HepG2 (cell line): ENCODE data around the gene NKAIN4. TPM values are rescaled to one million over a fixed set of nuclear protein-coding genes. Genes with fewer than 3 reads are reported as not detected.
A peak's percentile ranks its signal among the peaks of the same experiment; 100 is the strongest.

Experiments used
- CAMTA2 ChIP-seq: sonication (generic); formaldehyde crosslinking; IDR thresholded peaks from 2 replicates; pipeline ENCODE4 v1.4.0; 2020; ENCODE audit warnings: mild to moderate bottlenecking, missing genetic modification reagents, borderline replicate concordance
- CBFB ChIP-seq: sonication (generic); formaldehyde crosslinking; IDR thresholded peaks from 2 replicates; pipeline ENCODE4 v1.4.0; 2020; ENCODE audit warnings: missing genetic modification reagents
- CEBPB ChIP-seq: IDR thresholded peaks from 2 replicates; pipeline ENCODE4 v1.6.1; 2011; ENCODE audit warnings: low read depth, low read length, improper control_type of control experiment, borderline replicate concordance
- GLMP ChIP-seq: sonication (generic); formaldehyde crosslinking; IDR thresholded peaks from 2 replicates; pipeline ENCODE4 v1.9.0; 2021; ENCODE audit warnings: missing genetic modification reagents, mild to moderate bottlenecking, borderline replicate concordance
- JARID2 ChIP-seq: sonication (generic); formaldehyde crosslinking; IDR thresholded peaks from 2 replicates; pipeline ENCODE4 v1.8.1; 2023; ENCODE audit warnings: missing genetic modification reagents, inconsistent platforms; ENCODE audit not compliant: insufficient replicate concordance
- SOX13 ChIP-seq, 3 experiments: fragments of 450-650 bp in 1 of 3; sonication (generic) in 1 of 3; formaldehyde crosslinking in 1 of 3; IDR thresholded peaks in 2 of 3; conservative IDR thresholded peaks in 1 of 3; 2 replicates each; pipeline versions ENCODE4 v1.5.0 to v1.6.1; 2016 to 2020; ENCODE audit warnings: antibody characterized with exemption in 1 of 3, mild to moderate bottlenecking in 1 of 3, missing compliant biosample characterization in 1 of 3, missing genetic modification reagents in 1 of 3, moderate library complexity in 1 of 3
- ZMAT5 ChIP-seq: sonication (generic); formaldehyde crosslinking; IDR thresholded peaks from 2 replicates; pipeline ENCODE4 v1.5.0; 2020; ENCODE audit warnings: mild to moderate bottlenecking, low read depth, missing genetic modification reagents, borderline replicate concordance
- ZNF484 ChIP-seq: sonication (generic); formaldehyde crosslinking; IDR thresholded peaks from 2 replicates; pipeline ENCODE4 v1.5.1; 2020; ENCODE audit warnings: mild to moderate bottlenecking, low read depth, missing genetic modification reagents, borderline replicate concordance
- ZNF563 ChIP-seq: sonication (generic); formaldehyde crosslinking; IDR thresholded peaks from 2 replicates; pipeline ENCODE4 v1.8.0; 2022; ENCODE audit warnings: mild to moderate bottlenecking, moderate library complexity, missing genetic modification reagents
- ZNF572 ChIP-seq: sonication (generic); formaldehyde crosslinking; IDR thresholded peaks from 2 replicates; pipeline ENCODE4 v1.5.1; 2020; ENCODE audit warnings: mild to moderate bottlenecking, missing genetic modification reagents
- ZNF747 ChIP-seq: sonication (generic); formaldehyde crosslinking; IDR thresholded peaks from 2 replicates; pipeline ENCODE4 v1.8.1; 2023; ENCODE audit warnings: missing genetic modification reagents, mild to moderate bottlenecking, borderline replicate concordance
- polyA plus RNA-seq, 8 experiments: library from polyadenylated mRNA; depleted of rRNA in 3 of 8; stranded (reverse) in 7 of 8; unstranded in 1 of 8; fragments of >200 nt; fragmentation: Illumina TruSeq in 4 of 8; extraction: Trizol in 4 of 8; gene quantifications; 2 replicates each; pipeline versions ENCODE4 v1.2.1 to v1.2.3, GENCODE V29; 2011 to 2016; ENCODE audit warnings: low read depth in 4 of 8, missing spikeins in 1 of 8, mixed read lengths in 1 of 8; ENCODE audit not compliant: insufficient read depth in 1 of 8
- total RNA-seq, 5 experiments: library from RNA; depleted of rRNA; stranded (reverse); fragments of >200 nt; fragmentation: Illumina TruSeq; extraction: Trizol; gene quantifications; 2 replicates each; pipeline ENCODE4 v1.2.3, GENCODE V29; 2016; ENCODE audit warnings: low read depth in 1 of 5
- TF ChIP-seq, protein P1 (sequence below): sonication (generic); formaldehyde crosslinking; IDR thresholded peaks from 2 replicates; pipeline ENCODE4 v1.4.0; 2020; ENCODE audit warnings: missing genetic modification reagents
- TF ChIP-seq, protein P2 (sequence below): sonication (generic); formaldehyde crosslinking; IDR thresholded peaks from 2 replicates; pipeline ENCODE4 v1.8.1; 2022; ENCODE audit warnings: low read depth, mild to moderate bottlenecking, missing genetic modification reagents
- TF ChIP-seq, protein P3 (sequence below): sonication (generic); formaldehyde crosslinking; IDR thresholded peaks from 2 replicates; pipeline ENCODE4 v1.4.0; 2020; ENCODE audit warnings: missing genetic modification reagents, borderline replicate concordance
- TF ChIP-seq, protein P4 (sequence below): sonication (generic); formaldehyde crosslinking; IDR thresholded peaks from 2 replicates; pipeline ENCODE4 v1.5.0; 2020; ENCODE audit warnings: missing genetic modification reagents

The NKAIN4 gene
- total and polyA plus RNA-seq, 2 of the 13 experiments (the other 11 are each of a cell fraction or from before 2014, with no cell fraction given) = not detected

DNA sequence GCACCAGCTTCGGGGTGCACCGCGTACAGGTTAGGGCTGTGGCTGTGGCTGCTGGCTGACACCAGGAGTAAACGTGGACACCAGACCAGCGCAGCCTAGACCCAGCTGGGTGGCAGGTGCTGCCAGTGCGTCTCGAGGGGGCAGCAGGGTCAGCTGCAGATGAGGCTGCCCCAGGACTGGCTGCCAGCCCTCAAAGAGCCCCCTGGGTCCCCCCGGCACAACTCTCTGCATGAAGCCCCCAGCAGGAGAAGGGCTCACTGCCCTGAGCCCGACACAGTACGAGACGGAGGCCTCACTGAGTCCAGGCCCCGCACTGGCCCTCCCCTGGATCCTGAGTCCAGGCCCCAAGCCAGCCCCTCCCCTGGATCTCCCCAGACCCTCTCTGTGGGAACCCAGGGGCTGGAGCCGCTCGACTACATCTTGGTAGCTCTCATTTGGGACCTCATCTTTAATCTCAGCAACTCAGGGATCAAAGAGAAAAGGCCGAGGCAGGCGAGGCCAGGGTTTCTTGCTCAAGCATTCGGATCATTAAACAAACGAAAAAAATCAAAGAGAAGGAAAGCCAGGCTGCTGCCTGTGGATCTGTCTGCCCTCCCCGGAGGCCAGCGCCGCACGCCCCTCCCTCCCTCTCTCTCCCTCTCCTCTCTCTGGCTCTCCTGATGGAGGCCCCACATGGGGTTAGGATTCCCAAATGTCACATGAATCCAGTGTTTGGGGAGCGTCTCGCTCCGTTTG lies 7.0 kb upstream of the NKAIN4 start (continued):
- TF ChIP-seq CBFB (CRISPR knock-in tag) = peak; percentile 13; the same call in 1 of the 2 replicates
- TF ChIP-seq, protein P1, sequence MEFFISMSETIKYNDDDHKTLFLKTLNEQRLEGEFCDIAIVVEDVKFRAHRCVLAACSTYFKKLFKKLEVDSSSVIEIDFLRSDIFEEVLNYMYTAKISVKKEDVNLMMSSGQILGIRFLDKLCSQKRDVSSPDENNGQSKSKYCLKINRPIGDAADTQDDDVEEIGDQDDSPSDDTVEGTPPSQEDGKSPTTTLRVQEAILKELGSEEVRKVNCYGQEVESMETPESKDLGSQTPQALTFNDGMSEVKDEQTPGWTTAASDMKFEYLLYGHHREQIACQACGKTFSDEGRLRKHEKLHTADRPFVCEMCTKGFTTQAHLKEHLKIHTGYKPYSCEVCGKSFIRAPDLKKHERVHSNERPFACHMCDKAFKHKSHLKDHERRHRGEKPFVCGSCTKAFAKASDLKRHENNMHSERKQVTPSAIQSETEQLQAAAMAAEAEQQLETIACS (CRISPR knock-in tag) = no peak
- no peak for TF ChIP-seq ZNF747 (CRISPR knock-in tag)
- no peak for TF ChIP-seq JARID2 (CRISPR knock-in tag)
- 0 out of 2 replicates have a peak, but pooled peaks have one; percentile 60 for TF ChIP-seq CAMTA2 (CRISPR knock-in tag)
- TF ChIP-seq ZNF563 (CRISPR knock-in tag) = 0 out of 2 replicates have a peak, but pooled peaks have one; percentile 19
- no peak for TF ChIP-seq ZNF484
- TF ChIP-seq, protein P2, sequence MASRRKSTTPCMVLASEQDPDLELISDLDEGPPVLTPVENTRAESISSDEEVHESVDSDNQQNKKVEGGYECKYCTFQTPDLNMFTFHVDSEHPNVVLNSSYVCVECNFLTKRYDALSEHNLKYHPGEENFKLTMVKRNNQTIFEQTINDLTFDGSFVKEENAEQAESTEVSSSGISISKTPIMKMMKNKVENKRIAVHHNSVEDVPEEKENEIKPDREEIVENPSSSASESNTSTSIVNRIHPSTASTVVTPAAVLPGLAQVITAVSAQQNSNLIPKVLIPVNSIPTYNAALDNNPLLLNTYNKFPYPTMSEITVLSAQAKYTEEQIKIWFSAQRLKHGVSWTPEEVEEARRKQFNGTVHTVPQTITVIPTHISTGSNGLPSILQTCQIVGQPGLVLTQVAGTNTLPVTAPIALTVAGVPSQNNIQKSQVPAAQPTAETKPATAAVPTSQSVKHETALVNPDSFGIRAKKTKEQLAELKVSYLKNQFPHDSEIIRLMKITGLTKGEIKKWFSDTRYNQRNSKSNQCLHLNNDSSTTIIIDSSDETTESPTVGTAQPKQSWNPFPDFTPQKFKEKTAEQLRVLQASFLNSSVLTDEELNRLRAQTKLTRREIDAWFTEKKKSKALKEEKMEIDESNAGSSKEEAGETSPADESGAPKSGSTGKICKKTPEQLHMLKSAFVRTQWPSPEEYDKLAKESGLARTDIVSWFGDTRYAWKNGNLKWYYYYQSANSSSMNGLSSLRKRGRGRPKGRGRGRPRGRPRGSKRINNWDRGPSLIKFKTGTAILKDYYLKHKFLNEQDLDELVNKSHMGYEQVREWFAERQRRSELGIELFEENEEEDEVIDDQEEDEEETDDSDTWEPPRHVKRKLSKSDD (CRISPR knock-in tag) = no peak
- TF ChIP-seq, protein P3, sequence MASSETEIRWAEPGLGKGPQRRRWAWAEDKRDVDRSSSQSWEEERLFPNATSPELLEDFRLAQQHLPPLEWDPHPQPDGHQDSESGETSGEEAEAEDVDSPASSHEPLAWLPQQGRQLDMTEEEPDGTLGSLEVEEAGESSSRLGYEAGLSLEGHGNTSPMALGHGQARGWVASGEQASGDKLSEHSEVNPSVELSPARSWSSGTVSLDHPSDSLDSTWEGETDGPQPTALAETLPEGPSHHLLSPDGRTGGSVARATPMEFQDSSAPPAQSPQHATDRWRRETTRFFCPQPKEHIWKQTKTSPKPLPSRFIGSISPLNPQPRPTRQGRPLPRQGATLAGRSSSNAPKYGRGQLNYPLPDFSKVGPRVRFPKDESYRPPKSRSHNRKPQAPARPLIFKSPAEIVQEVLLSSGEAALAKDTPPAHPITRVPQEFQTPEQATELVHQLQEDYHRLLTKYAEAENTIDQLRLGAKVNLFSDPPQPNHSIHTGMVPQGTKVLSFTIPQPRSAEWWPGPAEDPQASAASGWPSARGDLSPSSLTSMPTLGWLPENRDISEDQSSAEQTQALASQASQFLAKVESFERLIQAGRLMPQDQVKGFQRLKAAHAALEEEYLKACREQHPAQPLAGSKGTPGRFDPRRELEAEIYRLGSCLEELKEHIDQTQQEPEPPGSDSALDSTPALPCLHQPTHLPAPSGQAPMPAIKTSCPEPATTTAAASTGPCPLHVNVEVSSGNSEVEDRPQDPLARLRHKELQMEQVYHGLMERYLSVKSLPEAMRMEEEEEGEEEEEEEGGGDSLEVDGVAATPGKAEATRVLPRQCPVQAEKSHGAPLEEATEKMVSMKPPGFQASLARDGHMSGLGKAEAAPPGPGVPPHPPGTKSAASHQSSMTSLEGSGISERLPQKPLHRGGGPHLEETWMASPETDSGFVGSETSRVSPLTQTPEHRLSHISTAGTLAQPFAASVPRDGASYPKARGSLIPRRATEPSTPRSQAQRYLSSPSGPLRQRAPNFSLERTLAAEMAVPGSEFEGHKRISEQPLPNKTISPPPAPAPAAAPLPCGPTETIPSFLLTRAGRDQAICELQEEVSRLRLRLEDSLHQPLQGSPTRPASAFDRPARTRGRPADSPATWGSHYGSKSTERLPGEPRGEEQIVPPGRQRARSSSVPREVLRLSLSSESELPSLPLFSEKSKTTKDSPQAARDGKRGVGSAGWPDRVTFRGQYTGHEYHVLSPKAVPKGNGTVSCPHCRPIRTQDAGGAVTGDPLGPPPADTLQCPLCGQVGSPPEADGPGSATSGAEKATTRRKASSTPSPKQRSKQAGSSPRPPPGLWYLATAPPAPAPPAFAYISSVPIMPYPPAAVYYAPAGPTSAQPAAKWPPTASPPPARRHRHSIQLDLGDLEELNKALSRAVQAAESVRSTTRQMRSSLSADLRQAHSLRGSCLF (CRISPR knock-in tag) = no peak
- TF ChIP-seq, protein P4, sequence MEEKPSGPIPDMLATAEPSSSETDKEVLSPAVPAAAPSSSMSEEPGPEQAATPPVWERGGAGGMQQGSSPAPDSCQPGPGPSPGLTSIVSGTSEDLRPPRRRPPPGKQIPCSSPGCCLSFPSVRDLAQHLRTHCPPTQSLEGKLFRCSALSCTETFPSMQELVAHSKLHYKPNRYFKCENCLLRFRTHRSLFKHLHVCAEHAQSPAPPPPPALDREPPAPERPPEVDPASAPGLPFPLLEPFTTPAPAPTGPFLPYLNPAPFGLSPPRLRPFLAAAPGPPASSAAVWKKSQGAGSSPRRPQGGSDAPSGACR = 0 out of 2 replicates have a peak, but pooled peaks have one; percentile 31
- TF ChIP-seq ZNF572 (CRISPR knock-in tag) = 0 out of 2 replicates have a peak, but pooled peaks have one; percentile 53
- TF ChIP-seq GLMP = no peak
- peak; percentile 52 for TF ChIP-seq CEBPB
- no peak for TF ChIP-seq SOX13 (IDR thresholded peaks at IDR 0.05)
- TF ChIP-seq SOX13 (CRISPR knock-in tag; conservative IDR thresholded peaks at IDR 0.05 in 1 of 2, IDR thresholded peaks at IDR 0.05 in 1 of 2) = 0 out of 4 replicates have a peak, but pooled peaks of 1 of the 2 experiments have one; percentile 30
- no peak for TF ChIP-seq ZMAT5 (CRISPR knock-in tag)
